Hematopoietic multipotent progenitor cell treated with erythropoietin and hydrocortisone succinate and interleukin-3 and kit ligand, for 6 days (in vitro differentiated cells): ENCODE data around the gene DNASE2B.
A peak's percentile ranks its signal among the peaks of the same experiment; 100 is the strongest.
"Not testable (repeated sequence)": the region's sequence is repeated elsewhere in the genome, so short reads cannot be mapped to it uniquely, and the experiment has no call there.

Experiments
- DNase-seq: peaks from one replicate; pipeline ENCODE4 v3.0.0-alpha.2; 2015

The DNASE2B gene

DNA sequence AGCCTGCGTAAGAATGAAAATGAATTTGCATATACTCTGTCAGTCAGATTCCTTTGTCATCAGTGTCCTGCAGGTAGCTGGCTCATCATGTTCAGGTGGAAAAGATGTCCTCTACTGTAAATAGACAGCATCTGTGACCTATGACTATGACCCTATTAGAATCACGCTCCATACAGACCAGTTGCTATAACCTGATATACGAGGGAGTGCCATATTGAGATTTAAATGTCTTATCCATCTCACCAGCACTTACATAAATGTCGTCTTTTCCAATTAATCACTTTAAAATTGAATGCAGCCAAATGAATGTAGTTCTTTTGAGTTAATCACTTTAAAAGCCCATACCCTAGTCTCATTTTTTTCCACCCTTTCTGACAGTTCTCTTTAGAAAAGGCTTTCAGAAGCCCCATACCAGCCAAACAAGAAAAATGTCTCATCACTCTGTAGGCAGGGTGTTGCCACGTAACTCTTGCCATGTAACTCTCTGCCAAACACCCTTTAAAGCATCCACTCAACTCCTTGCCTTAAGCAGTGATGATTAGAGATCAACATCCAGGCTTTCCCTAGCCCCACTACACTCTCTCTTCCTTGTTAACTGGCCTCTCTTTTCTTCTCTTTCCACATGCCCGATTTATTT lies 26.3 kb downstream of the DNASE2B start:
- DNase-seq: no peak

DNA sequence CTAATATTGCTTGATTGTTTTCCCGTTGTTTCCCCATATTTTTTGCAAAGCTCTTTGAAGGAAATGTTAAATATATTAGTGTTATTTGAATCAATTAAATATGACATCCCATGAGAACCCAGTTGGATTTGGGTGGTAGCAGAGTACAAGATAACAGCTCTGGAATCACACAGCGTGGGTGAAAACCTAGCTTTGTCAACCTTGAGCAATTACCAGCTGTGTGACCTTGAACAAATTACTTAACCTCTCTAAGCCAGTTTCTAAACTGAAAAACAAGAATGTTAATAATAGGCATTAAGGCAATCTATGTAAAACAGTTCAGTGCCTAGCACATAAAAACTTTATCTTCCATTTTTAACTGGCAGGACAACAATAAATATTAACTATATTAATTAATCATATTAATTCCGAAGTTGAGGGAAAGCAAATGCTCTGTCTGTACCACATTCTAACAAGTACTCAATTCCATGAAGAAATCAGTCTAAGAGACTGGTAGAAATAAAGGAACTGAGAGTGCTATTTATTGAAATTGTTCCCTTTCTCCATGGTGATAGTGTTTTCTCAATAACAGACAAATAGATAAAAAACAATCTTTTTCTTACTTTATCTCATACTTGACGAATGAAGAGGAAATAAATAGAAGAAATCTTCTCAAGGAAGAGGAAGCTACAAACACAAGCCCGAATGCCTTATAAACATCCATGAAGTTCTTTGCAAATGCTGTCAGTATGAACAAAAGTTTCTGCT lies 27.0 kb downstream of the DNASE2B start:
- no peak for DNase-seq

DNA sequence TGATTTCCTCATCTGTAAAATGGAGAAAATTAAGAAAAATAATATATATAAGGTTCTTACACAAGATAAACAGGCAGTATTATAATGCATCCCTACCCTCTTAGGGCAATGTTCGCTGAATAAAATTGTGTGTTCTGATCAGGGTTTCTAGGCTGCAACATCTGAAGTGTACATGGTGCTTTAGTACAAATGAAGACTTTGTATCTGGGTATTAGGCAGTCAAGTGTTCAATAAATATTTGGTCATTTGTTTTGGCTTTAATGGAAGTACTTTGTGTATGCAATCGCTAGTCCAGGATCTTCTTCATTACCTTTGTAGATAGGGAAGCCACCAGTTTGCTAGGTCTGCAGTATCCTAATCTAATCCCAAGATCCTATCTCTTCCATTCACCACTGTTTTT lies 28.1 kb downstream of the DNASE2B start:
- no peak for DNase-seq

DNA sequence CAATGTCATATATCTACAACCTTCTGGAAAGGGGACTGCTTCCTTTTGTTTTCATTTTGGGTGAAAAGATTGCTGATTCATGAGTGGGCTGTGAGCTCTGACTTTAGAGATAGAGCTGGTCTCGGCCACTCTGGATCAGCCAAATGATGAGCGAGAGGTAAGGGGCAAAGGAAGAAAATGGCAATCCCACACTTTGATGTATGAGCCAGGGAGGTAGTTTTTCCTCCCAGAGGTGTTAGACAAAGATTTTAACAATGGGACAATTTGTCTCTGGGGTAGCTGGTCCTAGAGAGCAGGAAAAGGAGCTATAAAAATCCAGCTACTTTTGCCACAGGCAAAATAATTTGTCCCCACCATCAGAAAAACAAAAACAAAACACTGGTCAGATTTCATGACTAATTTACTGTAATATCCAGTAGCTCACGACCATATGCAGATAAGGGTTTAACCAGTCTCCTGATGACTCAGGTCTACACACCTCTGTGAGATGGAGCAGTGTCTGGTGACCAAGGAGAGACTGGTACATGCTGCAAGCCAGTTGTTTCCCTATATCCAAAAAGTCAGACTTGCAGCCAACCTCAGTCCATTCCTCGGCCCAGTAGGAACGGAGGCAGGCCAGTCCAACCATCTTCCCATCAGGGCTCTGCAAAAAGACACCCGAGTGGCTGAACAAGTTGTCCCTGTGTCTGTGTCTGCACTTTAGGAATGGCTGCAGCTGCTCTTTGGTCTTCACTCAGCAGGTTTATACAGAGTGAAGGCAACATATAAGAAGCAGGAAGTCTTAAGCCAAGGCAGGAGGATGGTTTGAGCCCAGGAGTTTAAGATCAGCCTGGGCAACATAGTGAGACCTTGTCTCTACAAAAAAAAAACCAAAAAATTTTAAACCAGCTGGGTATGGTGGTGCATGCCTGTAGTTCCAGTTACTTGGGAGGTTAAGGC lies 29.2 kb downstream of the DNASE2B start:
- no peak for DNase-seq

DNA sequence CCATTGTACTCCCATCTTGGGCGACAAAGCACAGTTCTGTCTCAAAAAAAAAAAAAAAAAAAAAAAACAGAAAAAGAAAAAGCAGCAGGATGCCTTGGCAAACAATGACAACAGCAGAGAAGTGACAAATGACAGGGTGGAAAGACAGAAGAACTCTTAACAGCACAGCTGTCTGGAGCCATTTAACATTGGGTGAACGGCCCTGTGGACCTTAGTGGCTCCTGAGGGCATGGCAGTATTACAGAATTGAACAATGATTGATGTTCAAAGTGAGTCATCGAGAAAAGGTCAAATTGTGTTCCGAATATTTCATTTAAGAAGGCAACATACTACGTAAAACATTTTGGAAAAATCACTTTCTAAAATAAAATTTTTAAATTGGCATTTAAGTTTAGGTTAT lies 30.0 kb downstream of the DNASE2B start:
- no peak for DNase-seq

DNA sequence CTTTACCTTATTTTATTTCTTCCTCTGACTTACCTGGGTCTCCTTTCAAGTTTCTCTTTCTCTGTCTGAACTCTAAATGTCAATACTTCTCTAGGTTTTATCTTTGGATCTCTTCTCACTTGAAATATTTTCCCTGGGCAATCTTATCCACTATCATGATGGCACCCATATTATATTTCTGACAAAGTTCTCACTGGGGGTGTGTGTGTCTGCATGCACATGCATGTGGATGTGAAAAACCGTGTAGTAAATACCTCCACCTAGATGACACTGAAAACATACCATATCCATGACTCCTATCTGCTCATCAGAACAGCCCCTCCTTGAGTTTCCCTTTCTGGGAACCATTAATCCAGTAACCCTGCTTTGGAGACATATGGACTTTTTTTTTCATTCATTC lies 30.9 kb downstream of the DNASE2B start:
- DNase-seq: no peak

DNA sequence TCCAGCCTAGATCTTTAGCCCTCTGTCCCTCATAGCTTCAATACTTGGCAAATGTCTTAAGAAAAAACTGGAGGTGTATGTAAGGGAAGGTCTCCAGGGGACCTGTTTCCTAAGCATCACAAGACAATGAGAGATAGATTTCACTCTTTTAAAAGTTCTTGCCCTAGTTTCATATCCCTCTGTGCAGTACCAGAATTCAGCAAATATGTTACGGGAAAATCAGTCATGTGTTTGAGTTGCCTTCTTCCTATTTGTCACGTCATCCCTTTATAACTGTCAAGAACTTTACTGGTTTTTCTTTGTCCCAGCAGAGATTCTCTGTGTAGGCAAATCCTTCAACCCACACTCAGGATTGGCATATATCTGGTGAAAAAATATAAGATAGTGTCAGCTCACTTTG lies 32.3 kb downstream of the DNASE2B start:
- no peak for DNase-seq

DNA sequence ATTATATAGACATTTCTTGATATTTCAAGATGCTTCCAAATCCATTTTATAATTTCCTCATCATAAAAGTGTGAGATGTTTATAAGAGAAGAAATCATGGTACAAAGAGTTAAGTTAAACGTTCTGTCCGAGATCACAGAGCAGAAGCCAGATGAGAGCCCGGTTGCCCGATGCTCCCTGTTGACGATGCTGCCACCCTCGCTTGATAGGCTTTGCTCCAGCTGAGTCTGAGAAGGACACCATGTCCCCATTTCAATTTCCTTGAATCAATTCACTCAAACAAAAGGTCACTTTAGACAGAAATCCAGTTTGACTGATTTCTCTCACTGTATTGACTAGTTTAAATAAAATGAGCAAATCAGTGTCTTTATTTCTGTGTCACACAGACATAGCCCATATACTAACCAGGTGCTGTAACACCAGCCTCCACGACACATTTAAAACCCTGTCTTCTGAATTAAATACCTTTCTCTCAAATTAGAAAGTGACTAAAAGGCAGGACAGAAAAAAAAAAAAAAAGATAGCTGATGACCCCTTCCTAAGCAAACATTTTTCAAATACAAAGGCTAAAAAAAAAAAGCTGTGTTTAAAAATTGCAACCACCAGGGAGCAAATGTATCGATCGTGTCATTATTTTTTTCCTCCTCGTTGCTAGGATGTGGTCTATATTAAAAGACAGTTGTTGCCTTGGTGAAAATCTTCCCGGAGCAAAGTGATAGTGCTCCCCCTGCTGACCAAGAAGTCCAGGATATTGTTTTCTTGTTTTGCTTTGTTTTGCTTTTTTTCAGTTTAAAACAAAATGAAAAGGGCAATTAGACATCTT lies 35.2 kb downstream of the DNASE2B start:
- DNase-seq: peak; percentile 93

DNA sequence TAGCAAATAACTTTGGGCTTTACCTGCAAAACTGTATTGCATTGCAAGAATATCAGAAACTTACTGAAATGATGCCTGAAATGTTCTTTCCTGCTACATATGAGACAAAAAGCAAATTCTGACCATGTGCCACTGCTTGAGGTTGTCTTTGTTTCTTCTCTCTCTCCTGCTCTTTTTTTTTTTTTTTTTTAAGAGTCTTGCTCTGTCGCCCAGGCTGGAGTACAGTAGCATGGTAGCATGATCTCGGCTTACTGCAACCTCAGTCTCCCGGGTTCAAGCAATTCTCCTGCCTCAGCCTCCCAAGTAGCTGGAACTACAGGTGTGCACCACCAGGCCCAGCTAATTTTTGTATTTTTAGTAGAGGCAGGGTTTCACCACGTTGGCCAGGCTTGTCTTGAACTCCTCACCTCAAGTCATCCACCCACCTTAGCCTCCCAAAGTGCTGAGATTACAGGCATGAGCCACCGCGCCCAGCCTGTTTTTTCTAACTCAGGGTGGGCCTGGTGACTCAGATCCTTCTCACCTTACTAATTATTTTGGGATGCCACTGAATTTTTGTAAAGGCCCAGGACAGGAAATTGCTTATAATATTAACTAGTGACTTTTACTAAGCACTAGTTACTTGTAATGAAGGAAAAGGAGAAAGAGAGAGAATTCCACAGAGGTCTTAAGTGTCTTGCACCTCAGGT lies 35.9 kb downstream of the DNASE2B start:
- no peak for DNase-seq

DNA sequence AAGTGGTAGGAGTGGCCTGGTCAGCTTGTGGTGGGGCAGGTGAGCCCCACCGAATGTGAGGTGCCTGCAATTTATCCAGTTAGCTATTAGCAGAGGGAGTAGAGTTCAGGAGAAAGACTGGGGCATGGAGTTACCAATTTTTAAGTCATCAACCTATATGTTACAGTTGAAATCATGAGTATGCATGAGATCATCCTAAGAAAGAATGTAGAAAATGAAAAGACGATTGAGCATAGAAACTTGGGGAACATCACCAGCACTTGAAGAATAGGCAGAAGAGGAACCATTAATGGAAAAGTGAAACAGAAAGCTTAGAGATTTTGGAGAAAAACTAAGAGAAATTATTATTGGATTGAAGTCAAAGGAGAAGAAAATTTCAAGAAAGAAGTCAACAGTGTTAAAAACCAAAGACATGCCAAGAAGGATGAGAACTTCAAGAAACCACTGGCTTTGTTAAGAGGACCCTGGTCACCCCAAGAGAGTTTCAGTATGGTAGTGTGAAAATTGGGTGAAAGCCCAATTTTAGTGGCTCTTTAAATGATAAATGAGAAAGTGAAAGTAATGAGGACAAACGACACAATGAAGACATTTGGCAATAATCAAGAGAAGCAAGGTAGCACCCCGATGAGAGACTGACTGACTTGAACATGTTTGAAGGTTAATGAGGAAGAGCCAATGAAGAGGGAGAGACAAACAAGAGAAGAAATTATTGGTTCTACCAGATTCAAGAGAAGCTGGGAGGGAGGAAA lies 36.7 kb downstream of the DNASE2B start:
- peak; percentile 24 for DNase-seq

DNA sequence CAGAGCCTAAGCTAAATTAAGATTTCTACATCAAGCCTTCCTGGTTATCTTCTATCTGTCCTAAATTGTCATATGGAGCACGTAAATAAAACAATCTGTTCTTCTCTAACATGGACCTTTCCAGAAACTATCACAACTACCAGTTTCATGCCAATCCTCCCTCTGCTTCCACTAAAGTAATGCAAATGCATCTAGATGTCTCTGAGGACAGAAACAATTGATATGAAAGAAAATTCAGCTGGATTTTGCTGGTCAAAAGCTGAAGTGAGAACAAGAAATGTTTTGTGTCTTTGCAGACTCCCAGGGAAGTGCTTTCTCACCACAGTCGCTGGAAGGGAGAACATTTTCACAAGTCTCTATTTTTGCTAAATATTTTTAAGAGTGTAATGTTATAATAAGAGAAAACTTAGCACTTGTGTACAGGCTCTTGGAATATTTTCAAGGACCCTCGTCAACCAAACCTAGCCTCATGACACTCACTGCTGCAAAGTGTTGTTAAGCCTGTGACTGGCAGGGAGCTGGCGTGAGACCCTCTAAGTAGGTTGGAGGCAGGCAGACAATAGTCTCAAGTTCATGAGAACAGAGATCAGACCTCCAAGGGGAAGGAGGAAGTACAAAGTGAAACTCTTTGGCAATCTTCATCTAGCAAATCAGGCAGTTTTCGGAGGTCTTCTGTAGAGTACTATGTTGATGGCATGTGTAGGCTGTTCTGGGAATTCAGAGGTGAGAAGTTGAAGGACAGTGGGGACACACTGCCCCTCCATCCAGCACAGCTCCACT lies 38.8 kb downstream of the DNASE2B start:
- DNase-seq: peak; percentile 73

DNA sequence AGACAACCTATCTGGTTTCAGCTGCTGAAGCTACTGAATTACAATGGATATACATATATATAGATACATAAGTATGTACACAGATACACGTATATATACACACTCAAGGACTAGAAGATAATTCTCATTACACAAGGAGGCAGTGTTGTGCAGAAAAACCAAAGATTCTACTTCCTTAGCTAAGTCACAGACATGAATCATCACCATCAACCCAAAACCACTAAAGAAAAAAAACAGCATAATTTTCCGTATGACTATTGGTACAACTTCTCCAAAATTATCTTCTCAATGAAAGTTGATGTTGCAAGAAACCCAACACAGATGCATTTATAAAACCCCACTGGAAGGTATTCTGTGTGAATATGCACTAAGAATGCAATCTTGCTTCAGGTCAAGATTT lies 44.0 kb downstream of the DNASE2B start:
- peak; percentile 90 for DNase-seq

DNA sequence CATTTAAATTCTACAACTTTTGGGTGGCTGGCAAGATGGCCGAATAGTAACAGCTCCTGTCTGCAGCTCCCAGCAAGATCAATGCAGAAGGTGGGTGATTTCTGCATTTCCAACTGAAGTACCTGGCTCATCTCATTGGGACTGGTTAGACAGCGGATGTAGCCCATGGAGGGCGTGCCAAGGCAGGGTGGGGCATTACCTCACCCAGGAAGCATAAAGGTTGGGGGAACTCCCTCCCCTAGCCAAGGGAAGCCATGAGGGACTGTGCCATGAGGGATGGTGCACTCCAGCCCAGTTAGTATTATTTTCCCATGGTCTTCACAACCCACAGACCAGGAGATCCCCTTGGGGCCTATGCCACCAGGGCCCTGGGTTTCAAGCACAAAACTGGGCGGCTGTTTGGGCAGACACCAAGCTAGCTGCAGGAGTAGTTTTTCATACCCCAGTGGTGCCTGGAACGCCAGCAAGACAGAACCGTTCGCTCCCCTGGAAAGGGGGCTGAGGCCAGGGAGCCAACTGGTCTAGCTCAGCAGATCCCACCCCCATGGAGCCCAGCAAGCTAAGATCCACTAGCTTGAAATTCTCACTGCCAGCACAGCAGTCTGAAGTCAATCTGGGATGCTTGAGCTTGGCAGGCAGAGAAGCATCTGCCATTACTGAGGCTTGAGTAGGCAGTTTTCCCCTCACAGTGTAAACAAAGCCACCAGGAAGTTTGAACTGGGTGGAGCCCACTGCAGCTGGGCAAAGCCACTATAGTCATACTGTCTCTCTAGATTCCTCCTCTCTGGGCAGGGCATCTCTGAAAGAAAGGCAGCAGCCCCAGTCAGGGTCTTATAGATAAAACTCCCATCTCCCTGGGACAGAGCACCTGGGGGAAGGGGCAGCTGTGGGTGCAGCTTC lies 44.7 kb downstream of the DNASE2B start:
- not testable (repeated sequence) for DNase-seq

DNA sequence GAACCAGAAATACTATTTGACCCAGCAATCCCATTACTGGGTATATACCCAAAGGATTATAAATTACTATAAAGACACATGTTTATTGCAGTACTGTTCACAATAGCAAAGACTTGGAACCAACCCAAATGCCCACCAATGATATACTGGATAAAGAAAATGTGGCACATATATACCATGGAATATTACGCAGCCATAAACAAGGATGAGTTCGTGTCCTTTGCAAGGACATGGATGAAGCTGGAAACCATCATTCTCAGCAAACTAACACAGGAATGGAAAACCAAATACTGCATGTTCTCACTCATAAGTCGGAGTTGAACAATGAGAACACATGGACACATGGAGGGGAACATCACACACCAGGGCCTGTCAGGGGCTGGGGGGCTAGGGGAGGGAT lies 50.4 kb downstream of the DNASE2B start:
- DNase-seq: not testable (repeated sequence)

DNA sequence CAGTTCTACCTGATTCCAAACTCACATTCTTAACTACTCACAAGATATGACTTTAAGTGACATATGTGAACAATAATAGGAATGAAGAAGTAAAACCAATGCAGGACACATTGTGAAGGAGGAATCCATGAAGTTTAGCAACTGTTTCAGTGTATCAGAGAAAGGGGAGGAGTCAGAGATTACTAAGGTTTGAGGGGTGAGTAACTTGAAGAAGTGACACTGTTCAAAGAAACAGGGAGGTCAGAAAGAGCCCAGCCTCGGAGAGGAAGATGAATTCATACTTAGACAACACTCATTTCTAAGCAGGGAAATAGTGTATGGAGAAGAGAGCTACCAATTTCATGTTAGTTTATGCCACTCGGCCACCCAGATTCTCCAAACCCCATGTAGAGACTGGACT lies 52.6 kb downstream of the DNASE2B start:
- no peak for DNase-seq

DNA sequence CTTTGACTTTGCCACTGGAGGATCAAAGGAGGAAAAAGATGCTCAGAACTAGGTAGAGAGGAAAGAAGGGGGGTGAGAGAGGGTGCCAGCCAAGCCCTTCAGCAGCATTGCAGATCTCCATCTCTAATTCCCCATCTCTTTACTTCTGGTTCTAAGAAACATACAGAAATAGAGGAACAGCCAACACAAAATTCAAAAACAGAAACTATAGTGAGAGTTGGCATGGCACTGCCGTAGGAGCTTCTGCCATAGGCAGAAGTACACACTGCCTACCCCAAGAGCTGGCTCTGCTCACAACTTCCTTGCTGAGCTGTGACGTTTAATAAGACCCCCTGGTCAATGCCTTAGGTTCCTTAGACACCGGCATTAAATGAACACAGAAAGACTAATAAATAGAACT lies 54.2 kb downstream of the DNASE2B start:
- no peak for DNase-seq

DNA sequence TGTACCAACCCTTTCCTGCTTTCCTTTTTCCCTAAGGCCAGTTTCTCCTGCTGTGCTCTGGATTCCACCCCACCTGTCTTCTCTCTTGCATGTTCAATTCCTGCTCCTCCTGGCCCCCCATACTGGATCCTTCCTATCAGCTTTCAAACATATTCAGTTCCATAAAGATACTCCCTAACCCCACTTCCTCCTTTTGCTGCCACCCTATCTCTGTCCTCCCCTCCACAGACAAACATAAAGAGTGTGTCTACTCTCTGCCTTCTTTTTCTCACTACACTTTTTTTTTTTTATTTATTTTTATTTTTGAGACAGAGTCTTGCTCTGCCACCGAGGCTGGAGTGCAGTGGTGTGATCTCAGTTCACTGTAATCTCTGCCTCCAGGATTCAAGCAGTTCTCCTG lies 63.8 kb downstream of the DNASE2B start:
- DNase-seq: no peak
